ENCODE data around the gene RNASEH2B. TPM values are rescaled to one million over a fixed set of nuclear protein-coding genes. Genes with fewer than 3 reads are reported as not detected.

The RNASEH2B gene
- total and polyA plus RNA-seq, 2 of the 13 experiments (the other 11 are each of a cell fraction or from before 2014, with no cell fraction given): 17.2 to 55.4 TPM

GRCh38 chr13:50932091-50932490, 22.5 kb downstream of the RNASEH2B start:
- H3K79me2 ChIP-seq (ENCODE audit: insufficient read depth, low read length): no peaks in the 10 kb centered on the region
- TF ChIP-seq ZNF570 (CRISPR knock-in tag; IDR thresholded peaks at IDR 0.05; ENCODE audit: borderline replicate concordance) (no peak), GMEB2 (CRISPR knock-in tag; IDR thresholded peaks at IDR 0.05; ENCODE audit: low read depth) (no peak), ZNF564 (CRISPR knock-in tag; IDR thresholded peaks at IDR 0.05) (no peak), ZNF589 (CRISPR knock-in tag; conservative IDR thresholded peaks at IDR 0.05) (no peak), DRAP1 (CRISPR knock-in tag; IDR thresholded peaks at IDR 0.05) (no peak), ZNF577 (CRISPR knock-in tag; IDR thresholded peaks at IDR 0.05; ENCODE audit: borderline replicate concordance, low read depth) (no peak), ZNF225 (CRISPR knock-in tag; IDR thresholded peaks at IDR 0.05) (no peak), NONO (IDR thresholded peaks at IDR 0.05) (no peak), NONO (CRISPR knock-in tag; conservative IDR thresholded peaks at IDR 0.05) (no peak), ZNF7 (CRISPR knock-in tag; IDR thresholded peaks at IDR 0.05) (no peak)
- ChIA-PET POLR2A (no interaction called here), CTCF (ENCODE audit: low intra/inter-chr PET ratio, low total read pairs) (no interaction called here)
- FAIRE-seq: no peak
- no peak for ATAC-seq
- WGBS (ENCODE audit: low lambda C conversion rate): 96% methylated on average over 6 of the region's 6 CpGs
- no TSS peak for BruUV-seq (replicated peaks)
- no peak overlapping the region for H3K4me3 ChIP-seq (replicated peaks in 1 of 3; ENCODE audit: insufficient read depth in 1 of 3, low read depth in 2 of 3, low read length in 3 of 3)
- no peak for DNase-seq (ENCODE audit: low spot score)
- H3K9me3 ChIP-seq (ENCODE audit: low read length): no peaks in the 10 kb centered on the region
- in situ Hi-C loops (cut with HindIII; ENCODE audit: extremely low pct_ligation_motif_present, low pct_unique_long_range_greater_than_20kb) (no loop called here), intact Hi-C loops (cut with micrococcal nuclease; ENCODE audit: unreplicated experiment) (no loop called here)
- H3K27ac ChIP-seq (ENCODE audit: extremely low read length, insufficient read depth, low read length): no peak overlapping the region
- H4K20me1 ChIP-seq (ENCODE audit: insufficient read depth, low read length): no peaks in the 10 kb centered on the region
- H3K4me2 ChIP-seq (ENCODE audit: low read depth, low read length): no peak overlapping the region
- no peaks in the 10 kb centered on the region for H3K27me3 ChIP-seq (ENCODE audit: control insufficient read depth in 1 of 2, insufficient read depth in 2 of 2, low read length in 2 of 2)
- H3K36me3 ChIP-seq (replicated peaks in 1 of 2; ENCODE audit: control insufficient read depth in 1 of 2, insufficient read depth in 2 of 2, low read length in 2 of 2): peaks cover 1 to 29% of the 10 kb centered on the region in 2 experiments; a peak in 3 of 5 replicates
- no peaks in the 10 kb centered on the region for H3K4me1 ChIP-seq (ENCODE audit: insufficient read depth, low read length)
- no peak overlapping the region for H3K9ac ChIP-seq (ENCODE audit: insufficient read depth, low read depth, low read length)
- H2AFZ ChIP-seq (ENCODE audit: low read length): no peak overlapping the region
